ENCODE results near the gene MAPKBP1. TPM values are rescaled to one million over a fixed set of nuclear protein-coding genes. Genes with fewer than 3 reads are reported as not detected.

MAPKBP1 gene
- total RNA-seq, 1 donor from 2014 or later: 11.9 TPM

DNA sequence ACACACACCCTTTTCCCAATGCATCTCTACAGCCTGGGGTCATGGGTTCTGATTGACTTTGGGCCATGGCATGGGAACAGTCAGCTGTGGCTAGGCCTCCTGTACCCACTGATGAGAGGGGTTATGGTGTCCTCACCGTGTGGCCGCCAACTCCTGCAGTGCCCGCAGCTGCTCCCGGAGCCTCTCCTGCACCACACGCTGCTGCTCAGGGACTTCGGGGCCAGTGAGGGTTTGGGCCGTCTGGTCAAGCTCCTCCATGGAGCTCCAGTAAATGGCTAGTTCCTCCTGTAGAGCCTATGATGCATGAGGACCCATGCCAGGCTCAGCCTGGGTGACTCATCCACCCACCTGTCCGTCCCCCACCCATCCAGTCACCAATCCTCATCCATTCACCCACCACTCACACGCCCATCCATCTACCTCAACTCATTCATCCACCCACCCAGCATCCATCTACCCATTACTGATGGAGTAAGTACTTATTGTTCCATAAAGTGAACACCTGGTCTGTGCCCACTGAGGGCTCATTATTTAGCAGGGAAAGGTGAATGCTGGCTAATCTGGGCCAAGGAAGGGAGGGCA, 98.0 kb downstream of the MAPKBP1 start:
- H3K27me3 ChIP-seq (ENCODE audit: control insufficient read depth, insufficient read depth, low read length): peaks cover 4% of the 10 kb centered on the region
- H3K4me3 ChIP-seq (ENCODE audit: low read depth, low read length): no peak overlapping the region
- DNase-seq (ENCODE audit: low read depth): no peak
- H3K36me3 ChIP-seq (ENCODE audit: control insufficient read depth, insufficient read depth, low read length): no peaks in the 10 kb centered on the region
- TF ChIP-seq, protein P1, sequence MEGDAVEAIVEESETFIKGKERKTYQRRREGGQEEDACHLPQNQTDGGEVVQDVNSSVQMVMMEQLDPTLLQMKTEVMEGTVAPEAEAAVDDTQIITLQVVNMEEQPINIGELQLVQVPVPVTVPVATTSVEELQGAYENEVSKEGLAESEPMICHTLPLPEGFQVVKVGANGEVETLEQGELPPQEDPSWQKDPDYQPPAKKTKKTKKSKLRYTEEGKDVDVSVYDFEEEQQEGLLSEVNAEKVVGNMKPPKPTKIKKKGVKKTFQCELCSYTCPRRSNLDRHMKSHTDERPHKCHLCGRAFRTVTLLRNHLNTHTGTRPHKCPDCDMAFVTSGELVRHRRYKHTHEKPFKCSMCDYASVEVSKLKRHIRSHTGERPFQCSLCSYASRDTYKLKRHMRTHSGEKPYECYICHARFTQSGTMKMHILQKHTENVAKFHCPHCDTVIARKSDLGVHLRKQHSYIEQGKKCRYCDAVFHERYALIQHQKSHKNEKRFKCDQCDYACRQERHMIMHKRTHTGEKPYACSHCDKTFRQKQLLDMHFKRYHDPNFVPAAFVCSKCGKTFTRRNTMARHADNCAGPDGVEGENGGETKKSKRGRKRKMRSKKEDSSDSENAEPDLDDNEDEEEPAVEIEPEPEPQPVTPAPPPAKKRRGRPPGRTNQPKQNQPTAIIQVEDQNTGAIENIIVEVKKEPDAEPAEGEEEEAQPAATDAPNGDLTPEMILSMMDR (IDR thresholded peaks at IDR 0.05; ENCODE audit: insufficient read depth, low read length, poor library complexity, severe bottlenecking): no peak

DNA sequence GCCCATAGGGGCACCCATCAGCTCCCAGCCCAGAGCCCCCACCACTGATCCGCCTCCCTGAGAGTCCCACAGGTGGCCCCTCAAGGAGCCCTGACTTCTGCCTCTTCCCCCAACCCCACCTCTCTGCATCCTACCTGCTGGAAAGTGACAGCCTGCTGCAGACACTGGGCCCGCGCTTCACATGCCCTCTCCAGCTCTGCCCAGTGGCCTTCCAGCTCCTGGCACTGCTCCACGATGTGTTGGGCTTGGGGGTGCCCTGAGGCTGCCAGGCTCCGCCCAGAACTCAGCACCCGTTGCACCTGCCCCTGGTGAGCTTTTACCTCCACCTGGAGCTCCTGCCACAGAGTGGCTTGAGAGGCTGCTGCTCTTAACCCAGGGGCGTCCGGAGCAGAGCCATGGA, 99.4 kb downstream of the MAPKBP1 start:
- H3K4me3 ChIP-seq (ENCODE audit: low read depth, low read length): no peak overlapping the region
- TF ChIP-seq, protein P1 (IDR thresholded peaks at IDR 0.05; ENCODE audit: insufficient read depth, low read length, poor library complexity, severe bottlenecking): no peak
- DNase-seq (ENCODE audit: low read depth): no peak
- H3K27me3 ChIP-seq (ENCODE audit: control insufficient read depth, insufficient read depth, low read length): peaks cover 4% of the 10 kb centered on the region
- H3K36me3 ChIP-seq (ENCODE audit: control insufficient read depth, insufficient read depth, low read length): no peaks in the 10 kb centered on the region

DNA sequence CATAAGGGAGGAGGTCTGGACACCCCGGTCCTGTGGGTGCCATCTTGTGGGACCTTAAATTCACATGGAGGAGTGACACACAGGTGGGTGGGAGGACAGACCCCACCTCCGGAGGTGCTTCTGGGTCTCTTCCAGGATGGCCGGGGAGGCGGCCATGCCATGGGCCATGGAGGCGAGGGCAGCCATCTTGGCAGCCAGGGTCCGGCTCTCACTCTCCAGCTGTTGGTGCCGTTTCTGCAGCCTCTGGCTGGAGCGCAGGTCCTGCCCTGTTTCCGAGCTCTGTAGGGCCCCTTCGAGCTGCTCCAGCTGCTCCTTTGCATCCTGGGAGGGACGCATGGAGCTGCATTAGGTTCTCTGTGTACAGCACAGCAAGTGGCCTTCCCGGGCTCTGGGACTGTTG, 100.5 kb downstream of the MAPKBP1 start:
- DNase-seq (ENCODE audit: low read depth): no peak
- no peaks in the 10 kb centered on the region for H3K36me3 ChIP-seq (ENCODE audit: control insufficient read depth, insufficient read depth, low read length)
- TF ChIP-seq, protein P1 (IDR thresholded peaks at IDR 0.05; ENCODE audit: insufficient read depth, low read length, poor library complexity, severe bottlenecking): no peak
- peaks cover 4% of the 10 kb centered on the region for H3K27me3 ChIP-seq (ENCODE audit: control insufficient read depth, insufficient read depth, low read length)
- H3K4me3 ChIP-seq (ENCODE audit: low read depth, low read length): no peak overlapping the region

DNA sequence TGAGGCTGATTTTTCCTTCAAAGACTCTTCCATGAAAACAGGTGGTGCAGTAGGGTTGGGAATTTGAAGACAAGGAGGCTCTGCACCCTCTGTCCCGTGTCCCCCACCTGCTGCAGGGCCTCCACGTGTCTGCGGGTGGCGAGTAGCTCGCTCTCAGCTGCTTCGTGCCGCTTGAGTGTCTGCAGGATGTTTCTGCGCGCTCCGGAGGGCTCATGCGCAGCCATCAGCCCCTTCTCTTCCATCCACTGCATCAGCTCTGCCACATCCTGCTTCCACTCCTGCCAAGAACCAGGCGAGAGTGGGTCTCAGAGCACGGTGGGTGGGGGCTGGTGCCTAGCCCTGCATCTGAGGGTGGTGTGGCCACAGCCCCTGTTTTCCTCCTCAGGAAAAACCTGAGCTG, 101.7 kb downstream of the MAPKBP1 start:
- Histone ChIP-seq H3K27me3 (ENCODE audit: control insufficient read depth, insufficient read depth, low read length) (peaks cover 12% of the 10 kb centered on the region), H3K36me3 (ENCODE audit: control insufficient read depth, insufficient read depth, low read length) (no peaks in the 10 kb centered on the region)
- DNase-seq (ENCODE audit: low read depth): no peak

DNA sequence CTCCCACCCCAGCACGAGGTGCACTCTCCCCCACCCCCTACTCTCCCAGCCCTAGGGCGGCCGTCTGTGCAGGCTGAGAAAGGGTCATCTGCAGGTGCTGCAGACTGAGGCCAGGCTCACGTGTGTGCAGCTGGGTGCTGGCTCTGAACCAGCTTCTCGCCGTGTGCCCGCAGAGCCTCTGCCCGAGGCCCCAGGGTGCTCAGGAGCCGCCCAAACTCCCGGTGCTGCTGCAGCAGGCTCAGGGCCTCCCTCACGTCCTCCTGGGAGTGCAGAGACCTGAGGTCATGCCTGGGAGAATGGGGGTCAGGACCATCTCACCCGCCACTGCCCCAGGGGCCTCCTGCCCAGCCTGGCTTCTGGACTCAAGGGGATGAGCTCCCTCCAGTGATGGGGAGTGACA, 102.4 kb downstream of the MAPKBP1 start:
- H3K36me3 ChIP-seq (ENCODE audit: control insufficient read depth, insufficient read depth, low read length): no peaks in the 10 kb centered on the region
- no peak for DNase-seq (ENCODE audit: low read depth)
- peaks cover 17% of the 10 kb centered on the region for H3K27me3 ChIP-seq (ENCODE audit: control insufficient read depth, insufficient read depth, low read length)
- TF ChIP-seq, protein P1 (IDR thresholded peaks at IDR 0.05; ENCODE audit: insufficient read depth, low read length, poor library complexity, severe bottlenecking): no peak
- H3K4me3 ChIP-seq (ENCODE audit: low read depth, low read length): no peak overlapping the region

More for the DNA sequence above, 101.7 kb downstream of the MAPKBP1 start:
- TF ChIP-seq, protein P1 (IDR thresholded peaks at IDR 0.05; ENCODE audit: insufficient read depth, low read length, poor library complexity, severe bottlenecking): no peak
- no peak overlapping the region for H3K4me3 ChIP-seq (ENCODE audit: low read depth, low read length)

Other genes starting within 250 kb of the MAPKBP1 start
- gene RPAP1, start 230.2 kb upstream of the MAPKBP1 start, total RNA-seq: 30.8 and 48.9 TPM in 2 replicates
- 5.2 and 10.7 TPM in 2 replicates for gene TYRO3, start 215.3 kb upstream of the MAPKBP1 start, total RNA-seq
- gene MGA, start 114.1 kb upstream of the MAPKBP1 start, total RNA-seq: 39.6 and 43.1 TPM in 2 replicates
- 14.0 and 16.0 TPM in 2 replicates for gene JMJD7, start 53.6 kb downstream of the MAPKBP1 start, total RNA-seq
- gene PLA2G4B, start 64.4 kb downstream of the MAPKBP1 start, total RNA-seq: 2.3 and 3.4 TPM in 2 replicates
- 0.14 and 0.17 TPM in 2 replicates for gene SPTBN5, start 119.6 kb downstream of the MAPKBP1 start, total RNA-seq
- 30.1 and 33.7 TPM in 2 replicates for gene EHD4, start 198.1 kb downstream of the MAPKBP1 start, total RNA-seq
- not detected in 2 replicates for gene PLA2G4E, start 246.6 kb downstream of the MAPKBP1 start, total RNA-seq

Measured in kidney epithelial cell (primary cell).